Suprapubic skin (tissue), 4 donors: ENCODE measurements around the gene ZNF630. TPM values are rescaled to one million over a fixed set of nuclear protein-coding genes. Genes with fewer than 3 reads are reported as not detected.
"Not testable (repeated sequence)": the region's sequence is repeated elsewhere in the genome, so short reads cannot be mapped to it uniquely, and the experiment has no call there.

ENCODE experiments used
- DNase-seq, 2 donors: peaks; one replicate each; pipeline ENCODE4 v3.0.0-alpha.2; 2019; ENCODE audit warnings: low spot score in 2 of 2
- H3K27ac ChIP-seq: fragments of 200-600 bp; sonication (generic); one replicate; pipeline ENCODE4 v1.5.1; 2019
- H3K27me3 ChIP-seq: fragments of 200-600 bp; sonication (generic); one replicate; pipeline ENCODE4 v1.5.1; 2019
- H3K36me3 ChIP-seq: fragments of 200-600 bp; sonication (generic); one replicate; pipeline ENCODE4 v1.5.1; 2019
- H3K4me1 ChIP-seq: fragments of 200-600 bp; sonication (generic); one replicate; pipeline ENCODE4 v1.5.1; 2019
- H3K4me3 ChIP-seq: fragments of 200-600 bp; sonication (generic); one replicate; pipeline ENCODE4 v1.5.1; 2019; ENCODE audit warnings: mild to moderate bottlenecking
- H3K9me3 ChIP-seq: fragments of 200-600 bp; sonication (generic); one replicate; pipeline ENCODE4 v1.5.1; 2019
- EP300 ChIP-seq: sonication (generic); formaldehyde crosslinking; IDR thresholded peaks from one replicate; pipeline ENCODE4 v1.6.1; 2017; ENCODE audit warnings: antibody characterized with exemption
- POLR2A ChIP-seq, 2 donors: fragments of 450-650 bp; IDR thresholded peaks; one replicate each; pipeline ENCODE4 v1.6.1; 2017; ENCODE audit warnings: antibody characterized with exemption in 2 of 2, mild to moderate bottlenecking in 2 of 2, moderate library complexity in 2 of 2
- POLR2AphosphoS5 ChIP-seq, 3 donors: sonication (generic); formaldehyde crosslinking; IDR thresholded peaks; one replicate each; pipeline ENCODE4 v1.6.1; 2017; ENCODE audit warnings: antibody characterized with exemption in 3 of 3
- WGBS: methylation state at CpG from one replicate; pipeline ENCODE4 v1.1.5; 2018; 5-methylcytosine and 5-hydroxymethylcytosine counted together
- total RNA-seq, 4 donors: library from RNA; depleted of rRNA; stranded (reverse); fragments of >200 nt; gene quantifications; one replicate each; pipeline ENCODE4 v1.1.0, GENCODE V29; 2016
- TF ChIP-seq, protein P1 (sequence below), 2 donors: fragments of 200-600 bp in 1 of 2; fragments of 450-650 bp in 1 of 2; sonication (generic) in 1 of 2; IDR thresholded peaks; one replicate each; pipeline ENCODE4 v1.5.1; 2016 to 2019; ENCODE audit warnings: antibody characterized with exemption in 2 of 2, mild to moderate bottlenecking in 1 of 2, moderate library complexity in 1 of 2

ZNF630 gene
- total RNA-seq, 4 donors from 2014 or later, result 2.0 to 9.8 (median 3.6) TPM

- Histone ChIP-seq H3K27me3 (no peaks in the 10 kb centered on the region), H3K27ac (no peak overlapping the region), H3K4me3 (no peak overlapping the region), H3K36me3 (no peaks in the 10 kb centered on the region), H3K4me1 (no peaks in the 10 kb centered on the region), H3K9me3 (no peaks in the 10 kb centered on the region)
- 50% methylated on average over 8 of the region's 8 CpGs for WGBS
- no peak for DNase-seq
- TF ChIP-seq EP300, result no peak
- TF ChIP-seq, protein P1, sequence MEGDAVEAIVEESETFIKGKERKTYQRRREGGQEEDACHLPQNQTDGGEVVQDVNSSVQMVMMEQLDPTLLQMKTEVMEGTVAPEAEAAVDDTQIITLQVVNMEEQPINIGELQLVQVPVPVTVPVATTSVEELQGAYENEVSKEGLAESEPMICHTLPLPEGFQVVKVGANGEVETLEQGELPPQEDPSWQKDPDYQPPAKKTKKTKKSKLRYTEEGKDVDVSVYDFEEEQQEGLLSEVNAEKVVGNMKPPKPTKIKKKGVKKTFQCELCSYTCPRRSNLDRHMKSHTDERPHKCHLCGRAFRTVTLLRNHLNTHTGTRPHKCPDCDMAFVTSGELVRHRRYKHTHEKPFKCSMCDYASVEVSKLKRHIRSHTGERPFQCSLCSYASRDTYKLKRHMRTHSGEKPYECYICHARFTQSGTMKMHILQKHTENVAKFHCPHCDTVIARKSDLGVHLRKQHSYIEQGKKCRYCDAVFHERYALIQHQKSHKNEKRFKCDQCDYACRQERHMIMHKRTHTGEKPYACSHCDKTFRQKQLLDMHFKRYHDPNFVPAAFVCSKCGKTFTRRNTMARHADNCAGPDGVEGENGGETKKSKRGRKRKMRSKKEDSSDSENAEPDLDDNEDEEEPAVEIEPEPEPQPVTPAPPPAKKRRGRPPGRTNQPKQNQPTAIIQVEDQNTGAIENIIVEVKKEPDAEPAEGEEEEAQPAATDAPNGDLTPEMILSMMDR (IDR thresholded peaks at IDR 0.05), result no peak
- no peak for TF ChIP-seq POLR2A (IDR thresholded peaks at IDR 0.05)
- TF ChIP-seq POLR2AphosphoS5 (IDR thresholded peaks at IDR 0.05), result no peak
Observed at GRCh38 chrX:48045410-48046311, 25.8 kb downstream of the ZNF630 start.

DNA sequence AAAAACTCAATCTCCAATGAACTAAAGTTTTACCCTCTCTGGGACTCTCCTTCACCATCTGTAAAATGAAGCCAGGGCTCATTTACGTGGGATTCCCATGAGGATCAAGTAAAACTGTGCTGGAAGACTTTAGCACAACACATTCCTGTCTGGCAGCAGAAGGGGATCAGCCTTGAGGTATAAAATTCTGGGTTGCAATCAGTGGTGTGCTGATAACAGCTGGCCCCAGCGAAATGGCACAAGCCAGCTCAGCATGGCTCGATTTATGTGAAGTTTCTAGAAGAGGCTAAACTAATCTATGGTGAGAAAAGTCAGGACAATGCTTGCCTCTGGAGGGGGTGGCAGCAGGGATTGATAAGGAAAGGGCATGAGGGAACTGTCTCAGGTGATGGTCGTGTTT, 28.4 kb downstream of the ZNF630 start:
- no peak overlapping the region for H3K27ac ChIP-seq

DNA sequence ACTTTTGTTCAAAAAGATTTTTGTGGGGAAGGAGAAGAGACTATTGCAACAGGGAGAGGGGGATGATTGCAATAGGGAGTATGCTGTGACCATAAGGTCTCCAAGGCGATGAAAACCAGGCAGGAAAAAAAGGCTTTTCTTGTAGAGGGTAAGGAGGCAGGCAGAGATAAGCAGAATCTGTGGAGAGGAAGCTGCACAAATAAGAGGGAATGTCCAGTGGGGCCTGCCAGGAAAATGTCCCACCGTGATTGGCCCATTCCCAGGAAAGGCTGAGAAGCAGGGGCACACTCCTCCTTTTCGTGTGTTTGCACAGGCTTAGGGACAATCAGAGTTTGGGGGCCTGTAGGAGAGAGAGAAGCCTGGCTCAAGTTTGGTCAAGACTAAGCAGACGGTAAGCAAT, 35.5 kb downstream of the ZNF630 start:
- Histone ChIP-seq H3K4me1 (no peaks in the 10 kb centered on the region), H3K36me3 (no peaks in the 10 kb centered on the region), H3K27me3 (no peaks in the 10 kb centered on the region), H3K27ac (no peak overlapping the region), H3K4me3 (no peak overlapping the region), H3K9me3 (no peaks in the 10 kb centered on the region)
- TF ChIP-seq, protein P1 (IDR thresholded peaks at IDR 0.05), result no peak
- no peak for TF ChIP-seq POLR2A (IDR thresholded peaks at IDR 0.05)
- no peak for TF ChIP-seq EP300
- TF ChIP-seq POLR2AphosphoS5 (IDR thresholded peaks at IDR 0.05), result no peak
- WGBS, result 68% methylated on average over 4 of the region's 4 CpGs
- DNase-seq, result no peak

More for the DNA sequence above, 28.4 kb downstream of the ZNF630 start:
- Histone ChIP-seq H3K4me1 (no peaks in the 10 kb centered on the region), H3K36me3 (no peaks in the 10 kb centered on the region), H3K9me3 (no peaks in the 10 kb centered on the region), H3K27me3 (no peaks in the 10 kb centered on the region), H3K4me3 (no peak overlapping the region)
- TF ChIP-seq POLR2AphosphoS5 (IDR thresholded peaks at IDR 0.05) (no peak), EP300 (no peak), POLR2A (IDR thresholded peaks at IDR 0.05) (no peak)
- TF ChIP-seq, protein P1 (IDR thresholded peaks at IDR 0.05), result no peak
- 64% methylated on average over 4 of the region's 4 CpGs for WGBS
- no peak for DNase-seq

GRCh38 chrX:48030641-48031173, 40.7 kb downstream of the ZNF630 start:
- not testable (repeated sequence) for H3K4me1 ChIP-seq, H3K9me3 ChIP-seq, H3K27ac ChIP-seq, DNase-seq, H3K27me3 ChIP-seq, H3K4me3 ChIP-seq, H3K36me3 ChIP-seq
- 55% methylated on average over 6 of the region's 10 CpGs for WGBS

DNA sequence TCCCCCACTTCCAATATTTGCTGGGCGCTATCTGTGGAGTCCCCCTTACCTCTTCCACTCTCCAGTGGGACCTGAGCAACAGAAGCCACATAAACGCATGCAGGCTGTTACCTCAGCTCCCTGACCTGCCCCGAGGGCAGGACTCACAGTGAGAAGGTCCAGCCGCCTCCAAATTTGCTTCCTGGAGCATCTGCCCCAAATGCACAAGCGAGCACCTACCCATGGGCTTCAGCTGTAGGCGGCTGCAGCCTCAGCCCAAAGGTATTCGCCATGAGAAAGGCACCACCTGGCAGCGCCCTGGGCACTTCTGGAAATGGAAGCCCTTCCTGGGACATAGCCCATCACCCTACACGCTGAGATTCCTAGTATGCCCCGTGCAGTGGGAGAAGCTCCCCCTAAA, 41.2 kb downstream of the ZNF630 start:
- DNase-seq, result no peak
- Histone ChIP-seq H3K27ac (no peak overlapping the region), H3K27me3 (no peaks in the 10 kb centered on the region), H3K36me3 (no peaks in the 10 kb centered on the region), H3K4me1 (peaks cover 3% of the 10 kb centered on the region), H3K4me3 (no peak overlapping the region), H3K9me3 (no peaks in the 10 kb centered on the region)
- TF ChIP-seq POLR2A (IDR thresholded peaks at IDR 0.05), result no peak
- no peak for TF ChIP-seq POLR2AphosphoS5 (IDR thresholded peaks at IDR 0.05)
- no peak for TF ChIP-seq EP300
- TF ChIP-seq, protein P1 (IDR thresholded peaks at IDR 0.05), result no peak
- 75% methylated on average over 8 of the region's 10 CpGs for WGBS
